RWPE2 (cell line): ENCODE results near the gene PHRF1.

Source experiments
- ATAC-seq: fragments of 200-7000 bp; cut with Tn5 transposase; 3 replicates; pipeline ENCODE4 v1.9.1; 2021; ENCODE audit warnings: low read depth
- DNase-seq: peaks from one replicate; pipeline ENCODE4 v3.0.0-alpha.2; 2020; ENCODE audit warnings: low spot score
- H3K27ac ChIP-seq: fragments of 450-650 bp; 2 replicates; pipeline ENCODE4 v1.5.1; 2017; ENCODE audit warnings: mild to moderate bottlenecking; ENCODE audit not compliant: poor library complexity, severe bottlenecking
- H3K27me3 ChIP-seq: fragments of 250-450 bp; sonication (Bioruptor Pico); 2 replicates; pipeline ENCODE4 v1.5.1; 2021; ENCODE audit warnings: mild to moderate bottlenecking, moderate library complexity; ENCODE audit not compliant: insufficient read depth, poor library complexity, severe bottlenecking
- H3K36me3 ChIP-seq: fragments of 250-450 bp; sonication (Bioruptor Pico); 2 replicates; pipeline ENCODE4 v1.5.1; 2020; ENCODE audit warnings: low read depth, mild to moderate bottlenecking, moderate library complexity
- H3K4me1 ChIP-seq: fragments of 250-450 bp; sonication (Bioruptor Pico); 2 replicates; pipeline ENCODE4 v1.5.1; 2021; ENCODE audit warnings: mild to moderate bottlenecking, moderate library complexity; ENCODE audit not compliant: insufficient read depth, poor library complexity, severe bottlenecking
- H3K4me3 ChIP-seq: fragments of 250-450 bp; sonication (Bioruptor Pico); 2 replicates; pipeline ENCODE4 v1.5.1; 2021; ENCODE audit warnings: mild to moderate bottlenecking, moderate library complexity; ENCODE audit not compliant: severe bottlenecking
- H3K9me3 ChIP-seq: fragments of 250-450 bp; sonication (Bioruptor Pico); 2 replicates; pipeline ENCODE4 v1.5.1; 2021; ENCODE audit warnings: mild to moderate bottlenecking, moderate library complexity; ENCODE audit not compliant: severe bottlenecking
- TF ChIP-seq, protein P1 (sequence below): fragments of 450-650 bp; IDR thresholded peaks from one replicate; pipeline ENCODE4 v1.5.1; 2017; ENCODE audit warnings: mild to moderate bottlenecking, moderate library complexity; ENCODE audit not compliant: poor library complexity, severe bottlenecking

Gene PHRF1

DNA sequence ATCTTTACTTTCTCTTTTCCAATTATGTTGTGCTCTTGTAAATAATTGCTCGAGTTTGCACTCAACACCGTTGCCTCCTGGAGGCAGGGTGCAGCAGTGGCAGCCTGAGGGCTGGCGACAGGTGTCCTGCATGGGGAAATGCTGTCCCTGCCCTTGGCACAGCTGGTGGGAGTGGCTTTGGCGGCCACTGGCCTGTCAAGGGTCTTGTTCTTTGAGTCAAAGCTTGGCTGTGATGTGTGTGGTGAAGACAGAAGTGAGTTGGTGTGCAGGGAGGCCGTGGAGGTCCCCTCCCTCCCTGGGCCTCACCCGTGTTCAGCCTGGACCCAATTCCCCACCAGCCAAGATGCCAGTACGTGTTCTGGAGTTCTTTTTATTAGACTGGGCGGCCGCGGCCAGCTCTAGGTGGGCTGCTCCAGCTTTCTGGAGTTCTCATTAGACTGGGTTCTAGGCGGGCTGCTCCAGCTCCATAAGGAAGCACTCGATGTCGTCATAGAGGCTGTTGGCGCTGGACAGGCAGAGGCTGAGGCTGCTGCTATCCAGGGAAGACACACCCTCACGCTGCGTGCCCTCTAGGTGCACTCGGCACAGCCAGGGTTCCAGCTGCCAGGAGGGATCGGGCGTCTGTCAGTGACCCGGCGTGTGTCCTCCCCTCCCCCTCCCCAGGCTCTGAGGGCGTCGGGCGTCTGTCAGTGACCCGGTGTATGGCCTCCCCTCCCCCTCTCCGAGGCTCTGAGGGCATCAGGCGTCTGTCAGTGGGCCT lies 36.1 kb downstream of the PHRF1 start:
- Histone ChIP-seq H3K4me1 (peaks cover 10% of the 10 kb centered on the region), H3K36me3 (peaks cover 57% of the 10 kb centered on the region), H3K27ac (no peak overlapping the region)

DNA sequence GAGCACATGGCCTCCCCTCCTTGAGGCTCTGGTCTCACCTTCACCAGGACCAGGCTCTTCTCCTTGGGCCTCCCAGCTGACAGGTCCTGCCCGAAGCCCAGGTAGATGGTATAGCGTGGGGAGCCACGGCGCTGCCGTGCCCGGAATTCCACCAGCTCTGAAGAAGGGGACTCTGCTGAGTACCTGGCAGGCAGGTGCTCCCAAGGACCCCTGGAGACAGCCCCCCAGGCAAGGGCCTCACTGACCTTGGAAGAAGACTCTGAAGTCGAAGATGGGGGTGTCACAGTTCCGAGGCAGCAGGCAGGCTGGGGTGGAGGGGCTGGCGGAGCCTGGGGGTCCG lies 36.7 kb downstream of the PHRF1 start:
- no peaks in the 10 kb centered on the region for H3K9me3 ChIP-seq
- no peak overlapping the region for H3K27ac ChIP-seq
- H3K4me1 ChIP-seq: peaks cover 10% of the 10 kb centered on the region
- TF ChIP-seq, protein P1, sequence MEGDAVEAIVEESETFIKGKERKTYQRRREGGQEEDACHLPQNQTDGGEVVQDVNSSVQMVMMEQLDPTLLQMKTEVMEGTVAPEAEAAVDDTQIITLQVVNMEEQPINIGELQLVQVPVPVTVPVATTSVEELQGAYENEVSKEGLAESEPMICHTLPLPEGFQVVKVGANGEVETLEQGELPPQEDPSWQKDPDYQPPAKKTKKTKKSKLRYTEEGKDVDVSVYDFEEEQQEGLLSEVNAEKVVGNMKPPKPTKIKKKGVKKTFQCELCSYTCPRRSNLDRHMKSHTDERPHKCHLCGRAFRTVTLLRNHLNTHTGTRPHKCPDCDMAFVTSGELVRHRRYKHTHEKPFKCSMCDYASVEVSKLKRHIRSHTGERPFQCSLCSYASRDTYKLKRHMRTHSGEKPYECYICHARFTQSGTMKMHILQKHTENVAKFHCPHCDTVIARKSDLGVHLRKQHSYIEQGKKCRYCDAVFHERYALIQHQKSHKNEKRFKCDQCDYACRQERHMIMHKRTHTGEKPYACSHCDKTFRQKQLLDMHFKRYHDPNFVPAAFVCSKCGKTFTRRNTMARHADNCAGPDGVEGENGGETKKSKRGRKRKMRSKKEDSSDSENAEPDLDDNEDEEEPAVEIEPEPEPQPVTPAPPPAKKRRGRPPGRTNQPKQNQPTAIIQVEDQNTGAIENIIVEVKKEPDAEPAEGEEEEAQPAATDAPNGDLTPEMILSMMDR: no peak
- no peak overlapping the region for H3K4me3 ChIP-seq
- no peaks in the 10 kb centered on the region for H3K27me3 ChIP-seq
- DNase-seq (peak; percentile 60), ATAC-seq (no peak)
- peaks cover 52% of the 10 kb centered on the region for H3K36me3 ChIP-seq

More for the DNA sequence above, 36.1 kb downstream of the PHRF1 start:
- ATAC-seq (no peak), DNase-seq (peak; percentile 70)
- Histone ChIP-seq H3K27me3 (no peaks in the 10 kb centered on the region), H3K9me3 (no peaks in the 10 kb centered on the region), H3K4me3 (no peak overlapping the region)
- TF ChIP-seq, protein P1: no peak

DNA sequence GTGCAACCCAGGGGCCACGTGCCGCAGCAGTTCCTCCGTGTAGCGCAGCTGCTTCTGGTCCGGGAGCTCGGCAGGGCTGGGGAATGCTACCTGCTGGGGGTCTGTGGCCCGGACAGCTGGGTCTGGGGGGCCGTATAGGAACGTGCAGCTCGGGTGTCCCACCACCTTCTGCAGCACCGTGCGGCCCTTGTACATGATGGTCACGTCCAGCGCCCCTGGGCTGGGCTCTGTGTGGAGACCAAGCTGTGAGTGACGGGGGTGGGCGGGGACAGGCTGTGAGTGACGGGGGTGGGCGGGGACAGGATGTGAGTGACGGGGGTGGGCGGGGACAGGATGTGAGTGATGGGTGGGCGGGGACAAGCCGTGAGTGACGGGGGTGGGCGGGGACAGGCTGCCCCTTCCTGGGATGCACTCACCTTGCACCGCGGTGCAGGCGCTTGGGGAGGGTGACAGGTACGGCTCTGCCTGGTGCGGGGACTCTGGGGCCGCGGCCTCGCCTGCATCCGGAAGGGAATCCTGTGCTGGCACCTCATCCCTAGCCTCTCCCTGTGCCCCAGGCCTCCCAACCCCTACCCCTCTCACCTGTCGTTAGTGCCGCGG lies 37.2 kb downstream of the PHRF1 start:
- ATAC-seq (peak; percentile 26), DNase-seq (peak; percentile 92)
- Histone ChIP-seq H3K27me3 (no peaks in the 10 kb centered on the region), H3K4me1 (peaks cover 10% of the 10 kb centered on the region), H3K27ac (peak overlapping the region; percentile 53), H3K4me3 (no peak overlapping the region), H3K36me3 (peaks cover 49% of the 10 kb centered on the region), H3K9me3 (no peaks in the 10 kb centered on the region)
- TF ChIP-seq, protein P1: no peak

DNA sequence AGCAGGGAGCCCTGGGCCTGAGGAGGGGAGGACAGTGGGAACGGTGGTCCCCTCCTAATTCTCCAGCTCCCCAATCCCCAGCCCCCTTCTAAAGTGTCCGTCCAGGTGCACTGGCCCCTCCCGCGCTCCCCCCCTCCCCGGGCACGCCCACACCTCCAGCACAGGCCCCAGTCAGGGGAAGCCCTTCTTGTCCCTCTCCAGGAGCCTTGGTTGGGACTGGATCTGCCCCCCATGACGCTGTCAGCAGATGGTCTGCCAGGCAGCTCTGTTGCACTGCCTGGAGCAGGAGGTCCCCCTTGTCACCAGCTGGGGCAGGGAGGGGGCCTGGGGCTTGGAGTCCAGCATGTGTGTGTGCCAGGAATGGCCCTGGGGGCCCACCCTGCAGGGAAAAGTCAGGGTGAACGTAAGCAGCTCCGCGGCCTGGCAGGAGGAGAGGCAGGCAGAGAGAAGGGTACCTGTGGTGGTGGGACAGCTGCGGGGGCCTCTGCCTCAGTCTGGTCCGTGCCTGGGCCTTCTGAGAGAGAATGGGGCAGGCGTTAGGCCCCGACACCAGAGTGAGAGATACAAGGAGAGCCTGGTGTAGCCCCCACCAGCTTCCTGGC lies 37.9 kb downstream of the PHRF1 start:
- DNase-seq (peak; percentile 63), ATAC-seq (peak; percentile 3; the same call in 1 of the 3 replicates)
- H3K4me1 ChIP-seq: peaks cover 10% of the 10 kb centered on the region
- H3K27me3 ChIP-seq: no peaks in the 10 kb centered on the region
- peaks cover 44% of the 10 kb centered on the region for H3K36me3 ChIP-seq
- H3K9me3 ChIP-seq: no peaks in the 10 kb centered on the region
- H3K4me3 ChIP-seq: no peak overlapping the region
- peak overlapping the region; percentile 53 for H3K27ac ChIP-seq
- TF ChIP-seq, protein P1: no peak
